WTC11 (cell line): ENCODE data around the gene PCBP1. TPM values are rescaled to one million over a fixed set of nuclear protein-coding genes. Genes with fewer than 3 reads are reported as not detected.

Source experiments
- AFF4 ChIP-seq: sonication (generic); formaldehyde crosslinking; IDR thresholded peaks from 2 replicates; pipeline ENCODE4 v1.8.1; 2023; ENCODE audit warnings: mild to moderate bottlenecking, missing genetic modification reagents, borderline replicate concordance
- ATF3 ChIP-seq: sonication (generic); formaldehyde crosslinking; conservative IDR thresholded peaks from 2 replicates; pipeline ENCODE4 v1.8.1; 2022; ENCODE audit warnings: mild to moderate bottlenecking, missing genetic modification reagents
- E2F4 ChIP-seq: sonication (generic); formaldehyde crosslinking; IDR thresholded peaks from 2 replicates; pipeline ENCODE4 v1.8.1; 2022; ENCODE audit warnings: low read depth, mild to moderate bottlenecking, moderate library complexity, missing genetic modification reagents, borderline replicate concordance
- E2F5 ChIP-seq: sonication (generic); formaldehyde crosslinking; IDR thresholded peaks from 2 replicates; pipeline ENCODE4 v1.8.1; 2022; ENCODE audit warnings: mild to moderate bottlenecking, moderate library complexity, missing genetic modification reagents
- ELF4 ChIP-seq: sonication (generic); formaldehyde crosslinking; IDR thresholded peaks from 2 replicates; pipeline ENCODE4 v1.8.1; 2022; ENCODE audit warnings: low read depth, mild to moderate bottlenecking, moderate library complexity, missing genetic modification reagents
- EMX1 ChIP-seq: fragments of 250-450 bp; sonication (Bioruptor Pico); IDR thresholded peaks from 2 replicates; pipeline ENCODE4 v1.8.0; 2021; ENCODE audit warnings: mild to moderate bottlenecking
- FOXP4 ChIP-seq: sonication (generic); formaldehyde crosslinking; IDR thresholded peaks from 2 replicates; pipeline ENCODE4 v1.8.0; 2022; ENCODE audit warnings: mild to moderate bottlenecking, missing genetic modification reagents
- HMGXB4 ChIP-seq: sonication (generic); formaldehyde crosslinking; IDR thresholded peaks from 2 replicates; pipeline ENCODE4 v1.8.1; 2023; ENCODE audit warnings: mild to moderate bottlenecking, moderate library complexity, missing genetic modification reagents
- IRF2 ChIP-seq: sonication (generic); formaldehyde crosslinking; IDR thresholded peaks from 2 replicates; pipeline ENCODE4 v1.8.0; 2022; ENCODE audit warnings: low read depth, missing genetic modification reagents, borderline replicate concordance
- JAZF1 ChIP-seq: fragments of 250-450 bp; sonication (Bioruptor Pico); IDR thresholded peaks from 2 replicates; pipeline ENCODE4 v1.9.0; 2021; ENCODE audit warnings: moderate library complexity, mild to moderate bottlenecking, inconsistent platforms
- MAX ChIP-seq: sonication (generic); formaldehyde crosslinking; IDR thresholded peaks from 2 replicates; pipeline ENCODE4 v1.8.0; 2022; ENCODE audit warnings: mild to moderate bottlenecking, missing genetic modification reagents
- MYBL2 ChIP-seq: sonication (generic); formaldehyde crosslinking; IDR thresholded peaks from 2 replicates; pipeline ENCODE4 v1.8.1; 2023; ENCODE audit warnings: mild to moderate bottlenecking, moderate library complexity, missing genetic modification reagents
- NFE2L1 ChIP-seq: sonication (generic); formaldehyde crosslinking; IDR thresholded peaks from 2 replicates; pipeline ENCODE4 v1.8.1; 2023; ENCODE audit warnings: missing genetic modification reagents
- NFYB ChIP-seq: sonication (generic); formaldehyde crosslinking; conservative IDR thresholded peaks from 2 replicates; pipeline ENCODE4 v1.8.0; 2022; ENCODE audit warnings: low read depth, missing genetic modification reagents
- NR1H2 ChIP-seq: sonication (generic); formaldehyde crosslinking; IDR thresholded peaks from 2 replicates; pipeline ENCODE4 v1.9.0; 2021; ENCODE audit warnings: mild to moderate bottlenecking, moderate library complexity, missing genetic modification reagents
- SMAD4 ChIP-seq: sonication (generic); formaldehyde crosslinking; IDR thresholded peaks from 2 replicates; pipeline ENCODE4 v1.8.0; 2022; ENCODE audit warnings: mild to moderate bottlenecking, missing genetic modification reagents
- TP53 ChIP-seq: sonication (generic); formaldehyde crosslinking; IDR thresholded peaks from 2 replicates; pipeline ENCODE4 v1.8.1; 2023; ENCODE audit warnings: mild to moderate bottlenecking, missing genetic modification reagents
- ZNF263 ChIP-seq: sonication (generic); formaldehyde crosslinking; IDR thresholded peaks from 2 replicates; pipeline ENCODE4 v1.8.1; 2022; ENCODE audit warnings: low read depth, mild to moderate bottlenecking, moderate library complexity, missing genetic modification reagents
- ZNF416 ChIP-seq: fragments of 250-450 bp; sonication (Bioruptor Pico); IDR thresholded peaks from 2 replicates; pipeline ENCODE4 v1.9.0; 2021; ENCODE audit warnings: mild to moderate bottlenecking, inconsistent platforms
- ZNF512 ChIP-seq: sonication (generic); formaldehyde crosslinking; IDR thresholded peaks from 2 replicates; pipeline ENCODE4 v1.8.1; 2022; ENCODE audit warnings: missing genetic modification reagents, borderline replicate concordance
- ZNF532 ChIP-seq: fragments of 250-450 bp; sonication (Bioruptor Pico); IDR thresholded peaks from 2 replicates; pipeline ENCODE4 v1.9.0; 2021; ENCODE audit warnings: mild to moderate bottlenecking, borderline replicate concordance
- ZNF671 ChIP-seq: fragments of 250-450 bp; sonication (Bioruptor Pico); IDR thresholded peaks from 2 replicates; pipeline ENCODE4 v1.8.0; 2021; ENCODE audit warnings: mild to moderate bottlenecking
- total RNA-seq: library from RNA; stranded (reverse); gene quantifications from 3 replicates; pipeline ENCODE4 v1.2.3, GENCODE V29; 2021

Gene PCBP1
- total RNA-seq, 1 experiment from 2014 or later, result 489 TPM

- no peak for TF ChIP-seq JAZF1 (CRISPR knock-in tag)
- TF ChIP-seq TP53 (CRISPR knock-in tag), result no peak
- no peak for TF ChIP-seq HMGXB4 (CRISPR knock-in tag)
- TF ChIP-seq ZNF416 (CRISPR knock-in tag), result no peak
- peak; percentile 64 for TF ChIP-seq MYBL2 (CRISPR knock-in tag)
- TF ChIP-seq ZNF671, result no peak
- no peak for TF ChIP-seq IRF2 (CRISPR knock-in tag)
- TF ChIP-seq FOXP4 (CRISPR knock-in tag), result no peak
- no peak for TF ChIP-seq ELF4 (CRISPR knock-in tag)
- TF ChIP-seq MAX (CRISPR knock-in tag), result peak; percentile 59
- peak; percentile 5; the same call in 1 of the 2 replicates for TF ChIP-seq E2F4 (CRISPR knock-in tag)
- no peak for TF ChIP-seq NFYB (CRISPR knock-in tag)
- TF ChIP-seq E2F5, result no peak
- no peak for TF ChIP-seq NR1H2
- TF ChIP-seq ZNF263 (CRISPR knock-in tag), result no peak
- TF ChIP-seq SMAD4 (CRISPR knock-in tag), result no peak
- TF ChIP-seq ATF3, result no peak
- no peak for TF ChIP-seq NFE2L1 (CRISPR knock-in tag)
- no peak for TF ChIP-seq EMX1 (CRISPR knock-in tag)
- no peak for TF ChIP-seq AFF4 (CRISPR knock-in tag)
- TF ChIP-seq ZNF532 (CRISPR knock-in tag), result no peak
- no peak for TF ChIP-seq ZNF512 (CRISPR knock-in tag)
Measured at GRCh38 chr2:70086838-70087701, at the start of gene PCBP1 (continued).
